Amniotic epithelial cell (primary cell): ENCODE results near the gene MAP7D2.

Experiments
- DNase-seq: peaks from one replicate; pipeline ENCODE4 v3.0.0-alpha.2; 2010; ENCODE audit warnings: low read depth

Gene MAP7D2

DNA sequence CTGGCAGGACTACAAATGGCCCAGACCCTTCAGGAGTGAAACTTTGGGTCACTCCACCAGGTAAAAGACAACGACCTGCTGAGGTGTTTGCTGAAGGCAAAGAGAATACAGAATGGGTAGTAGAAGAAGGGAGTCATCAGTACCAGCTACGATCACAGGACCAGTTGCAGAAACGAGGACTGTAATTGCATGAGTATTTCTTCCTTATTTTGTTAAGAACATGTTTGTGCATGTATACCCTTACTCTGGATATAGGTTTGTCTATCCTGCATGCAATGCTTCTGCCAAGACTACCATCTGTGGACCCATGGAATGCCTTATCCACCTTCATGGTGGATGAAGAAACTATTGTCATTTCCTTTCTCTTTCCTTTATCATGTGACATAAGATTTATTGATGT, 77.7 kb downstream of the MAP7D2 start:
- DNase-seq = no peak

DNA sequence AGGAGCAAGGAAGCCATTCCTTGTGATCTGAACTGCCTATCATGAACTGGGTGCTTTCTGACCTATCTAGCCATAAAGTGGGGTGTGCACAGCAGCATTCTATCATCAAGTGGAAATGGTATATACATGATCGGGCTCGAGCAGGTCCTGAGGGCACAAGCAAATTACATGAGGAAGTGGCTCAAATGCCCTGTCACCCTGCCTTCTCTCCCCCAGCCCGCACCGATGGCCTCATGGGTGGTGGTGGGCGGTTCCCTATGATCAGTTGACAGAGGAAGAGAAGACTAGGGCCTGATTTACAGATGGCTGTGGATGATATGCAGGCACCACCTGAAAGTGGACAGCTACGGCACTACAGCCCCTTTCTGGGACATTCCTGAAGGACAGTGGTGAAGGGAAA, 79.5 kb downstream of the MAP7D2 start:
- DNase-seq = no peak

DNA sequence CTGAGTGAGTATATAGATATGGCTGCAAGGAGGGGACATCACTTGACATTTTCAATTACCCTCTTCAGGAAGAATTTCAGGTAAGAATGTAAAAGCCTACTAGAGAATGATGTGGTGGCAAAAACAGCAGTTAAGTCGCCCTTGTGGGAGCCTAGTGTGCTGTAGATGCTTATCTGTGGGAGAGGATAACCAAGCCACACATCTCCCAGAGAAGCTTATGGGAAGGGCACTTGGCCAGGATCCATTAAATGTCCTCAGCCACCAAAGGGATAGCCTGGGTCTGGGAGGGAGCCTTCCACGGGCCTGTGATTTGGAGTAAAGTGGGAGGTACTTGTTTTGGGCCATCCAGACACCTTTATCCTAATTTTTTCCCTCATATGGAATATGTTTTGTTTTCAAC, 84.5 kb downstream of the MAP7D2 start:
- DNase-seq = no peak

DNA sequence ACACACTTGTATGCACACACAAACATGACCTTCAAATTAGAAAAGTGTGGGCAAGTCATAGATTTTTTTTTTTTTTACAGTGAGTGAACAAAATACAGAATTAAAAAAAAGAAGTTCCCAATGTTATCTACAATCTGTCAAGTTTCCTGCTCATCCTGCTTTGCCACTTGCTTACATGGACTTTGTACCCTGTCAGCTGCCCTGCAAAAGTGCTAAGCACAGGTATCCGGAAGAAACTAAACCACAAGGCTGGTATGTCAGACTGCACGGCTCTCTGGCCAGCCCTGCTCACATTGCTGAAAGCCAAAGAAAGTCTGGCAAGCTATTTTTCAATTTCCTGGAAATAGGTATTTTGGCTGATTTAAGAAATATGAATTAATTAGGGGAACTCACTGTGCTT, 87.0 kb downstream of the MAP7D2 start:
- no peak for DNase-seq

DNA sequence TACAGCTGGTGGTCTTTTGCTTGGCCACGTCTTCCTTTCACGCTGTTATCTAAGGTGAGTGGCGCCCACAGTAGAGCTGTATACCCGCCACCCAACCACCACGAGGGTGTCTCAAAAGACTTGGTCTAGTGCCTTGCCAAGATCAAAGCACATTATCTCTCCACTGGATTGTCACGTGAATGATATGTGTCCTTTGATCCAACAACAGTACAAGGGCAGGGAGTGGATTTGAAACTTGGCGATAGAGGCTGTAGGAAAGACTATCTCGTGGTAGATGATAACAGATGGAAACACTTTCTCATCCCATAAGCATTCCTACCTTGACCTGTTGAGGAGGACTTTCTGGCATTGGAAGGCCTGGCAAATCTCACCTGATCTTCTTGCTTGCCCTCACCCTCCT, 88.1 kb downstream of the MAP7D2 start:
- DNase-seq = no peak

DNA sequence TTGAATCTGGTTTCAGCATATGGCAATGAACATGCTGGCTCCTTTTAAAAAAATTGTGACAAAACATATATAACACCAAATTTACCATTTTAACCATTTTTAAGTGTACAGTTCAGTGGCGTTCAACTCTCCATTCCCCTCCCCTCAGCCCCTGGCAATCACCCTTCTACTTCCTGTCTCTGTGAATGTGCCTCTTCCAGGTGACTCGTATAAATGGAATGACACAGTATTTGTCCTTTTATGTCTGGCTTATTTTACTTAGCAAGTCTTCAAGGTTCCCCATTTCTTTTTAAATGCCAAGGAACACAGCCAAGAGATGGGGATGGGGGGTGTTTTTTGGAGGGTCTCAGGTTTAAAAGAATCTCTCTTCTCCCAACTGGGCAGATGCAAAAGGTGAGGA, 90.4 kb downstream of the MAP7D2 start:
- DNase-seq = peak; percentile 7

DNA sequence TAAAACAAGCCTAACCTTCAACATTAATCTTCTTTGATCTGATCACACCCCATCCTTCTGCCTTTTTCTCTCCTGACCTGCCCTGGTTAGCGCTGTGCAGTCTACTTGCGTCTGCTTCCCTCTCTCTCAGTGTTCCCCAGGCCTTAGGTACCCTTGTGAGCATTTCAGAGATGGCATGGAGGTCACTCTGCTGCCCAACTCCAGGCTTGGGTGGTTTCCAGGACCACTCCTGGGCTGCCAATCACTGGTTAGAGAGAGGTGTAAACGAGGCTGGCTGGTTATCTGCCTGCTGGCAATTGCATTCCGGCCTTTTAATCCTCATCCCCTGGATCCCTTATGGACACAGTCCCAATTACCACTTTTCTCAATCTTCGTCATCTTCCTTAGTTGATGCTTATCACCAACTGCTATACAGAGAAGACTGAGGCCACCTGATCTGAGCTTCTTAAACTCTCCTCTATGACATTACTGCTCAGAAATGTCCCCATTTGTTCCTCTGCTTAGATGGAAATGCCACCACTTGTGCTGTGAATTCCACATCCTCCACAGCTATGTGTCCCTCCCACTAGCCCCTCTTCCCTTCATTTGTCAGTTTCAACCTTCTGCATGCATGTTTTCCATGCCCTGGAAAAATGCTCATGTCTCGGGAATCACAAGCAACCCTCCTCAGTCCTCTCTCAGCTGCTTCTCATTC, 96.9 kb downstream of the MAP7D2 start:
- no peak for DNase-seq

DNA sequence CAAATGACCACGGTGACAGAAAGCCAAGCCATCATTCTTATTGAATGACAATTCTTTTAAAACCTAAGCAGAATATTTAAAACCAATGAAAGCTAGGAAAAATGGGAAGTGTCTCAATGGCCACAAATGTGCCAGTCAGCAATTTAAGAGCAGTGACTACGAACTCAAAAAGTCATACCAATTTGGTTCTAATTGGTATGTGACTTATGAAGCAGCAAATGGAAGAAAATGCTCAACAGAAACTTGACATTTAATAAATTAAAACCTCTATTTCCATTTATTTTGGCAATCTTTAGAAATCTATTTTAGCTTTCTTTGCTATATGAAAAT, 100.1 kb downstream of the MAP7D2 start:
- DNase-seq = no peak

DNA sequence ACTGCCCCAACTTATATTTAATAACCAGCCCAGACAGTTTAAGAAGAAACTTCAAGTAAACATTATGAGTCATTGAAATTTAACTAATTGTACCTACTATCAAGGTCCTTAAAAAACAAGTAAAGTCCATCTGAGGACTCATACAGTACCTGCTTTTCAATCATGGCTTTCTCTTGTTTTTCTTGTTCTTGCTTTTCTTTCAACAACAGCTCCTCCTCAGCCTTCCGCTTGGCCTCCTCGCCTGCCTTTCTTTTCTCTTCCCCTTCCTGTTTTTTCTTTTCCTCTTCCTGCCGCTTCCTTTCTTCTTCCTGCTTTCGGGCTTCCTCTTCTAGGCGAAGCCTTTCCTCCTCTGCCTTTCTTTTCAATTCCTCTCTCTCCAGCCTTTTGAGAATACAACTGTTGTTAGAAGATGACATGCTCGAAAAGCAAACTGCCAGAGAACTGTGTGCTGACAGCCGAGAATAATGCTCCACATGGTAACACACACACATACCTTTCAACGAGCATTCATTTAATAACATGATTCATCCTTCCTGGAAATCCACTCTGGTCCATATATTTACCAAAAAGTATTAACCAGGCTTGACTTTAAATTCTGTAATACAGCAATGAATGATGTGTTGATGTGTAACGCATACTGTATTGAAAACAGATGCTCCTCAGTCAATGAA, 100.6 kb downstream of the MAP7D2 start:
- peak; percentile 5 for DNase-seq

DNA sequence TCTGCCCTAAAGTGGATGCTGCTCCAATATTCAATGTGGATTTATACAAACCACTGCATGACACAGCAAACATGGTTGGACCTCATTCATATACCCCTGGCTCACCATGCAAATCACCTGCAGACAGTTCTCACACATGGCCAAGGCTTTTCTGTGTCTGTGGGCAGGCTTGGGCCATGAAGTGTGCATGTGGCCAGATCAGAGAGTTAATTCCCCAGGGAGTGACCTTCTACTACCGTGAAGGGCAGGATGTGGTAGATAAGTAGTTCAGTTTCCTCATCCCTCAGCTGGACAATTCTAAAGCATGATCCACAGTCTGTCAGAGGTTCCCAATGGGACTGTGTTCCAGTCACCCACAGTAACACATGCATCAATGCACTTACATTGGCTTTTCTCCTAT, 101.3 kb downstream of the MAP7D2 start:
- no peak for DNase-seq

DNA sequence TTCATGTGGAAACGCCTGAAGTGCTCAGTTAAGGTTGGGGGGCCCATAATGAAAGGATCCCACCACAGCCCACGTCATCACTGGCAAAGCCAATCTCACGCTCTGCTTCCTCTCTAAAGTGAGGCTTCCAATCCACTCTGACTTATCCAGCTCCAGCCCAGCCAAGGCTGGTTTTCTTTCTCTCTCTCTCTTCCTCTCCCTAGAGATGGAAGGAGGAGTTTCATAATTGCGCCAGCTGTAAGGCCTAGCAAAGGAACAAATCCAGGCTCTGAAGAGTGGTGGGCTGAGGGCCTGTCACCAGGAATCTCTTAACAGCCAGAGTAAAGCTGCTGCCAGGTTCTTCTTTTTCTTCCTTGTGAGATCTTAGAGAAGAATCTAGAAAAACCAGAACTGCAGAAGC, 105.1 kb downstream of the MAP7D2 start:
- no peak for DNase-seq

DNA sequence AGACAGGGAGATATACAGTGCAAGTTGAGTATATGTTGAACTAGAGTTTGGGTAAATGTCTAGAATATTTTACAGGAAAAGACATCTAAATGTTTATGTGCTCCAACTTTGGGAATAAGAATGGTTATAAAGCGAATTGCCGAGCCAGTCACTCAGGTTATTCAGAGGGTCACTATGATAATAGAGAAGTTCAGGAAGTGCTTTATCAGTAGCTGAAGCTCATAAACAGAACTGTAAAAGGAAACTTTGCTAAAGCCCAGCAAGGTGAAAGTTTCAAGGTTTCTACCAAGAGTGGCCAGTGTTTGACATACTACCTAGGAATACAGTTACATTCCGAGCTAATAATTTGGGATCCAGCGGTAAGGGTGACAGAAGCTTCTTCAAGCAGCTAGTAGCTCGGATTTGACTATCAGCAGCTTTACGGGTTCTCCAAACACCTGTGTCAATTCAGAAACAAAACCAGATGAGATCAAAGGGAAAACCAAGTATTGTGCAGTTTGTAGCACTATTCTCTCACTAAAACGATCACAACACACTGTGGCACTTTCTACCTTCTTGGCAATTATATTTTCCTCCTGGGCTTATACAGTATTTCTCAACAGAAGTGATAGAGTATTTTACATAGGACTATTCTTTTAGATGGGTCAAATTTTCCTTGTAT, 108.6 kb downstream of the MAP7D2 start:
- DNase-seq = no peak

DNA sequence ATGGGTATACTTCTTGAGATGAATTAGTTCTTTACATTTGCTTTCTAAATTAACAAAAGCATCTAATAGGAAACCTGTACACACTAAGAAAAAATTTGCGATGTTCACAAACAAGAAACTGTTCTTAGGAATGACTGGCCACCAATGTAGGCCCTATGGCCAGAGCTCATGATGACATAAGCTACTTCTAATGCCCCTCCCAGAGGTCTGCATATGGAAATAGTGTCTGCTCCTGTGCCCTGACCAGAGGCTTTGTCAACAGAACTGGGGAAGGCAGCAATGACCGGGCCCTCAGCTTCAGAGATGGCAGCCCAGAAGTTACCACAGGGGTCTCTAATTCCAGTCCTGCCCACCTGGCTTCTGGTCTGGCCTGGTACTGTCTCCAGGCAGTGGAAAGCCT, 110.8 kb downstream of the MAP7D2 start:
- DNase-seq = no peak

DNA sequence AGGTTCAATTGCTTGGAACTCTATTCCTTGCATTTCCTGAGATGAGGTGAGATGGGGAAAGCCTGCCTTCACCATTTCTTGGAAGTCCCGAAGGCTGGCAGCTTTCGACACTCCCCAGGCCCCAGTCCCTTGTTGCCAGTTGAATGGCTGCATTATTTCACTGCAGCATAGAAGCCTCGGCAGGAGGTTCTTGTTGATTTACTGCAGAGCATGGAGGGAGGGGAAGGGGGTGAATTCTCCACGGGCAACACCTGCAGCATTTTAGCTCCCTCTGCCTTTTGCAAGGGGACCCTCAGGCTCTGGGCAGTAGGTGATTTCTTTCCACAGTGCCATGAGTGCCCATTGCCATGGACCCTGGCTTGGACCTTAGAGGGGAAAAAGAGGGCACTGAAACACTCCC, 115.1 kb downstream of the MAP7D2 start:
- DNase-seq = no peak

DNA sequence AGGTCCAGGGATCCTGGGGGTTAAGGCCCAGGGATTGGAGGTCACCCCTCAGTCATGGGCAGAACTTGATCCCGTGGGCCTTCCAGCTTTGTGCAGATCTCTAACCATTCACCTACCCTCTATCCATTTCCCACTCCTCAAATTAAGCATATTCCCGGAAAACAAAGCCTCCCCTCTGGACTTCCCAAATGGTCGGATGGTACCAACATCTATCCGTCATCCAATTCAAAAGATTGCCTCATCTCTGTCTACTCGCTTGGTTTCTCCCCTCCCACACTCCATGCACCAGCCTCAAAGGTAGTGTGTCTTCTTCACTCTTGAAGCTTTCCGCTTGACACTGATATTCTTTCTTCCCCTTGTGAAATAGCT, 125.4 kb downstream of the MAP7D2 start:
- DNase-seq = no peak

DNA sequence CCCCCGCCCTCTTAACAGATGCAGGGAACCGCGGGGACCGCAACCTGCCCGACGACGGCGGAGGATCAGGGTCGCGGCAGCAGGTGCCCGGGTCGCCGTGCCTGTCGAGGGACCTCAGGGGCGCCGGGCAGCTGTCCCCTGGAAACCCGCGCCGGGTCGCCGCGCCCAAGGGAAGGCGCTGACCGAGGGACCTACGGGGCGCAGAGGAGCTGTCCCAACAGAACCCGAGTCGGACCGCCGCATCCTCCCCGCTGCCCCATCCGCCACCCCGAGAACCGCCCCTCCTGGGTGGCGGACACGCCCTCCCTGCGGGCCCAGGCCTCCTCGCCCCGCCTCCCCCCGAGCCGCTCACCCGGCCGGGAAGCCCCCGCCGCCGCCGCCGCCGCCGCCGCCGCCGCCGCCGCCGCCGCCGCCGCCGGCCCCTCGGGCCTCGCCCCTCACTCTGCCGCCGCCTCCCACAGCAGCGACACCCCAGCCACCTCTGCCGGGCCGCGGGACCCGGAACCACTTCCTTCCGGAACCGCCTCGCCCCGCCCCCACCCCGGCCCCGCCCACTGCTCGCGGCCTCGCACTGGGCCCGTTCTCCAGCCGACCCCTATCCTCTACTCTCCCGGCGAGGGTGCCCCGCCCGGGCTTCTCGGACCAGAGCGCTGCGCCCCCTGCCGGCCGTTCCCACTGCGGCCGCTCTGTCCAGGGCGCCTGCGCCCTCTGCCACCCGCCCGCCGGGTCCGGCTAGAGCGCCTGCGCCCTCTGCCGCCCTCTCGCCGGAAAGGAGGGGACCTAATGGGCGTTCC, 126.0 kb downstream of the MAP7D2 start, which contains the start of gene BCLAF3:
Gene BCLAF3, minus strand, starts transcription at position 506 of the 794 bp plus-strand sequence. CDS start 20,797 bp downstream, outside the sequence.
- peak; percentile 71 for DNase-seq

DNA sequence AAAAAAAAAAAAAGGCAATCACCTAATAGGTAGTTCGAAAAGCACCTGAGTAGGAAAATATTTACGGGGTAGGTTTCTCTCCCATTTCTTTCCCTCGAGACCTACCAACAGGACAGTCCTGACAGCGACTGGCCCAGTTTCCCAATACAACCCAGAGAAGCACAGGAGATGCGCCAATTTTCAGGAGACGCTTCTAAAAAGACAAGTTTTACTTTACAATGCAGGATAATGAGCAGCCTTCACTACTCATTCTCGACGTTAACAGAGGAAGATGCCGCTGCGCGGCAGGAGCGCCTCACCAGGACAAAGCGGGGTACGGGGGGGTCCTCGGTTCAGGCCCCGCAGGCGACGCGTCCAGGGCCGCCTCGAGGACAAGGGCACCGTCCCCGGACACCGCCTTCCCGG, 126.6 kb downstream of the MAP7D2 start:
- peak; percentile 1 for DNase-seq

DNA sequence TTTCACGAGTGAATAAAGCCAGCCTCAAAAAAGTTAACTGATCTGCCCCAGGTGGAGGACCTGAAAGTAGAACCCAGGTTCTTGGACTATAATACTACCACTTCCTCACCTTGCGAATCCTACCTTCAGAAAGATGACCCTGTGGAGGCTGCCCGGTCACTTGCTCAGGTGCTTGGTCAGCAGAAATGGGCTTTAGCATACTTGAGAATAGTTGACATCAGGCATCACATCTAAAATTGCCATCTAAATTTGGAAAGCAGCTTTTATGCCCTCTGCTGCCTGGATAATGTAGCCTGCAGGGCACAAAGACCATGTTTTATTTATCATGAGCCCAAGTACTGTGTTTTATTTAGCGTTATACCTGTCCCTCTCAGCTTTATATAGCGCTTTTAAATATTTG, 128.9 kb downstream of the MAP7D2 start:
- no peak for DNase-seq

DNA sequence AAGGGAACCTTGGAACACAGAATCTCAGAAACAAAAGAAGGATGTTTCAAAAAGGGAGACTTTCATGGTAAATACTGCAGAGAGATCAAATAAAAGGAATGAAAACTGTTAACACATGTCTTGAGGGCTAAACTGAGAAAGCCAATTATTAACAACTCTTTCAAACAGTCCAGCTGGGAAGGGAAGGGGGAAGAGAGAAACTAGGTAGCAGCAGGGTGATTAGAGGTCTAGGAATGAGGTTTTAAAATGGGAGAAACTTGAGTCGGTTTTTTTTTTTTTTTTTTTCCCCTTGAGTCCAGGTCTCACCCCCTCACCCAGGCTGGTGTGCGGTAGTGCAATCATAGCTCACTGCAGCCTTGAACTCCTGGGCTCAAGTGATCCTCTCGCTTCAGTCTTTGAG, 130.2 kb downstream of the MAP7D2 start:
- no peak for DNase-seq

DNA sequence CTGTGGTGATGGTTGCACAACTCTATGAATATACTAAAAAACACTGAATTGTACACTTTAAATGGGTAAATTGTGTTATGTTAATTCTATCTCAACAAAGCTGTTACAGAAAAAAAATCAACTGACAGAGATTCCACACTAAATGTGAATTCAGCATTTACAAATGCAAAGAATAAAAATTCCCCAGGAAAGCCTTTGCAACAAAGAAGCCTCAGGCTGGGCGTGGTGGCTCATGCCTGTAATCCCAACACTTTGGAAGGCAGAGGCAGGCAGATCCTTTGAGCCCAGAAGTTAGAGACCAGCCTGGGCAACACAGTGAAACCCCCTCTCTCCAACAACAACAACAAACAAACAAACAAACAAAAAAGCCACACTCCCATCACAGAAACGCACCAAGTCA, 134.8 kb downstream of the MAP7D2 start:
- DNase-seq = no peak

DNA sequence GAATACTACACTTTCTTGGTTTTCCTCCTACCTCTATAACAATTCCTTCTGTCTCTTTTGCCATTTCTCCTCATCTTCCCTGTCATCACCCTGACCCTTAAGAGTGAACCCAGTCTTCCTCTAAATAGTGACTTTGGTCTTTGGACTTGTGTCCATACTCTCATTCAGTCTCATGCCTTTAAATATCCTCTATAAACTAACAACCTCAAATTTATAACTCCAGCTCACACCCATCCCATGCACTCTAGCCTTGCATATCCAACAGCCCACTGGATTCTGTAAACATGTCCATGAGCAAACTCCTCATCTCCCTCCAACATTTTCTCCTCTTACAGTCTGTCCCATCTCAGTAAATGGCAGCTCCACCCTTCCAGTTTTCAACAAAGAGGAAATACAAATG, 140.9 kb downstream of the MAP7D2 start:
- DNase-seq = no peak

DNA sequence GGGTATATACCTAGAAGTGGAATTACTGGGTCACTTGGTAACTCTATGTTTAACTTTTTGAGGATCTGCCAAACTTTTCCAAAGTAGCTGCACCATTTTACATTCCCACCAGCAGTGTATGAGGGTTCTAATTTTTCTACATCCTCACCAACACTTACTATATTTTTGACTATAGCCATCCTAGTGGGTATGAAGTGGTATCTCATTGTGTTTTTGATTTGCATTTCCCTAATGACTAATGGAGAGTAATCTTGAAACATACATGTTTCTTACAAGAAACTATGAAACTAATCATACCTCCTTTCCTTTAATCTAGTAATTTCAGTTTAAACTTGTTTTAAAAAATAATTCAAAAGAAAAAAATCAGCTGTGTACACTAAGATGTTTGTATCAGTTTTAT, 143.7 kb downstream of the MAP7D2 start:
- no peak for DNase-seq

DNA sequence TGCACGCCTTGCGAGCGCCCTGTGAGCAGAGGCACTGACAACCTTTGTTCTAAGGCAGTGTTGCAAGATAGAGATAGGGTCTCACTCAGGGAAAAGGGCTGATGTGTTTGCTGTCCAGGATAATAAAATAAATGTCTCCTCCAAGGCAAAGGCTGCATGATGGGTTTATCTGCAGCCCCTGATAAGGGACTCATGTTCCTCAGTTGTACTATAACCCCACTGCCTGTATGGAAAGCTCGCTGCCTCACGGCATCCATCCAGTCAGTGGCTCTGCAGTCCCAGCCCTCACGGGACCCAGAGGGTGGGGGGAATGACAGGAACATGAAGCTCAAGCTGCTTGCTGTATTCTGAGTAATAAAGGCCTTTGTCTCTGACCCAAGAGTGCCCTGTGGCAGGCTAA, 148.4 kb downstream of the MAP7D2 start:
- DNase-seq = no peak
